IPS-18a (cell line): ENCODE data around the gene TIAM1.

ENCODE experiments used
- H3K27ac ChIP-seq: one replicate; pipeline ENCODE4 v1.5.1; 2013; ENCODE audit warnings: low read length
- H3K27me3 ChIP-seq: one replicate; pipeline ENCODE4 v1.6.1; 2013; ENCODE audit warnings: mild to moderate bottlenecking, low read length; ENCODE audit not compliant: control insufficient read depth, insufficient read depth
- H3K36me3 ChIP-seq: one replicate; pipeline ENCODE4 v1.6.1; 2013; ENCODE audit warnings: low read depth, low read length; ENCODE audit not compliant: control insufficient read depth
- H3K4me1 ChIP-seq: one replicate; pipeline ENCODE4 v1.6.1; 2013; ENCODE audit warnings: low read depth, low read length; ENCODE audit not compliant: control insufficient read depth
- H3K4me3 ChIP-seq: one replicate; pipeline ENCODE4 v1.5.1; 2013; ENCODE audit warnings: low read length
- H3K9ac ChIP-seq: one replicate; pipeline ENCODE4 v1.6.1; 2013; ENCODE audit warnings: mild to moderate bottlenecking, low read length, moderate library complexity
- H3K9me3 ChIP-seq: one replicate; pipeline ENCODE4 v1.6.1; 2013; ENCODE audit warnings: low read depth, low read length; ENCODE audit not compliant: control insufficient read depth

The TIAM1 gene

DNA sequence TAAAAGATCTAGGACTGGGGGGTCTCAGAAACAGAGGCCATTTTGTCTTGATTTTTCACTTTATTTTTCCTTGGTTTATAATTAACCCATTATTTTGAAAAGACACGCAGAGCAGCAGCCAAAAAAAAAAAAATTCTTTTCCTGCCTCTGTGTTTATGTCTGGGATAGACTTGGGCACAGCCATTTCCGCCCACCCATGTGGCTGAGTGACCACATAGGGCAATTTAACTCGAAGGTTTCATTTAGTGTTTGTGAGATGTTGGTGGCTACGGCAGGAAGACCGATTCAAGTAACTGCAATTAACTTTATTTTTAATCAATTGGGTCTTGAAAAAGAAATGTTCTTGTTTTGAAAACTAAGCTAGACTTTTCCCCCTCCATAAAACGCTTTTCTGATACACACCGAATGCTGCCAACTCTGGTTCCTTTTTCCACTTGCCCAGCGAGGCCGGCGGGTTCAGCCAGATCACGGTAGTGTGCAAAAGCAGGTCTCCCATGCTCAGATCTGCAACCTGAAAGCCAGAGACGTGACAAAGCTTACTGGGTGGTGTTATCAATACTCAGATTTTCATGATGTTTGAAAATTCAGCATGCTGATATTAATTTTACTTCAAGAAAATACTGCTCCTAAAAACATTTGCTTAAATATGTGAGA lies 208.4 kb downstream of the TIAM1 start:
- H3K27me3 ChIP-seq: no peaks in the 10 kb centered on the region
- H3K9ac ChIP-seq: no peak overlapping the region
- H3K4me1 ChIP-seq: no peaks in the 10 kb centered on the region
- no peak overlapping the region for H3K27ac ChIP-seq
- H3K36me3 ChIP-seq: peaks cover 9% of the 10 kb centered on the region
- H3K9me3 ChIP-seq: no peaks in the 10 kb centered on the region
- no peak overlapping the region for H3K4me3 ChIP-seq

DNA sequence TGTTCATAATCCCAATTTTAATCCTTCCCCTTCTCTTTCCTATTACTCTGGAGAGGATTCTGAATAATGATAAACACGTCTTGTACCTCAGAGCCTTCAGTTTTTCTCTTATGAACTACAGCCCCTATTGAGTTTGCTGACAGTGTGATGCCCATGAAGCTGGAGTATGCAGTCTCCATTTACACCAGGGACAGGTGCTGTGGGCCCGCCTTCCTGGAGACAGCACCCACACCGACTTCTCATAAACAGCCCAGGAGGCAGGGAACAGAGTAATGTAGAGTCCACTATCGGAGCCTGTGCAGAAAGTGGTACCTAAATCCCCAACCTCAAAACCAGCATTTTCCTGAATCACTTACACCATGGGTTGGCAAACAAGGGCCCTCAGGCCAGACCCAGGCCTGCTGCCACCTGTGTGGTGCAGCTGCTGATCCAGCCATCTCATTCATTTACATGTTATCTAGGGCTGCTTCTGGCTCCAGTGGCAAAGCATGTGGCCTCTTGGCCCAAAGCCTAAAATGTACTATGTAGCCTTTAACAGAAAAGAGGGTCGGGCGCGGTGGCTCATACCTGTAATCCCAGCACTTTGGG lies 210.7 kb downstream of the TIAM1 start:
- H3K36me3 ChIP-seq: peaks cover 3% of the 10 kb centered on the region
- no peaks in the 10 kb centered on the region for H3K27me3 ChIP-seq
- no peaks in the 10 kb centered on the region for H3K9me3 ChIP-seq
- peaks cover 5% of the 10 kb centered on the region for H3K4me1 ChIP-seq
- H3K27ac ChIP-seq: no peak overlapping the region
- no peak overlapping the region for H3K9ac ChIP-seq
- no peak overlapping the region for H3K4me3 ChIP-seq

DNA sequence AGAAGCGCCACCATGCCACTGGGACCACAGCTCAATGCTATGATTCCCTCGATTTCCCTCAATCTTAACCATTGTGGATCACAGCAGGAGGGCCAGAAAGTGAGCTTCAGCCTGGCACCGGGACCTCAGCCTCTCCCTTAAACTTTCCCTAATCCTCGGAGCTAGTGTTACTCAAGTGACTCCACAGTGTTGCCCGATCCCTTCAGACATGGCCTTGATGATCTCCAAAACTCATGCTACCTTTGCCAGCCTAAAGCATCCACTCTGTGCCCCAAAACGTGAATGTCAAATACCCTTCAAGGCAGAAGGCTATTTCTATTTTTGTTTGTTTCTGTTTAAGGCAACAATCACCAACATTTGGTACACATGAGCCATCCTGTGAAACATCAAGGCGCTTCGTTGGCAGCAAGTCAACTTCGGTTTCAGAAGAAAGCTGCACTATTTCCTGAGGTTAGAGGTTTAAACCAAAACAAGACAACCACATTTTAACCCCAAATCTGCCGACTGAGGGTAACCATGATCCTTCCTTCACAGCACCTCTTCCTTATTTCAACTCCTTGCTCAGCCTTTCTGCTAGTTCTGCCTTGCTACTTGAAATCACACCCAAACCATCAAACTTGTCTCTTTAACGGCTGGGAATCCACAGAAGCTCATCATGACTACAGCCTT lies 211.4 kb downstream of the TIAM1 start:
- Histone ChIP-seq H3K4me3 (no peak overlapping the region), H3K9ac (no peak overlapping the region), H3K27ac (no peak overlapping the region)

DNA sequence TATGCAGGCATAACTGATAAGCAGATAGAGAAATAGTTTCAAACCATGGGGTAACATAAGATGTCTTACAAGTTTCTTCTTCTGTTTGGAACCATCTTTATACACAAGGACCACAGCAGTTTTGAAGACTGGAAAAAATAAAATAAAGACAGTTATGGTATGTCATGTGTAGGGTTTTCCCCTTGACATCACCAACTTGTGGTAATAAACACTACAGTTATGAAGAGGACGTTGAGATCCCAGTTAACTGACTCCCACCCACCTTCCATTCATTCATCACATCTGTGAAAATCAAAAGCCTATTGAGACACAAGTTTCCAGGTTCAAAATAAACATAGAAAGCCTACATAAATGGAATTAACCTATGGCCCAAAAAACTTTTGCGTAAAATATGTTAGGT lies 213.2 kb downstream of the TIAM1 start:
- no peaks in the 10 kb centered on the region for H3K27me3 ChIP-seq
- H3K9ac ChIP-seq: no peak overlapping the region
- peaks cover 12% of the 10 kb centered on the region for H3K4me1 ChIP-seq
- H3K9me3 ChIP-seq: no peaks in the 10 kb centered on the region
- H3K36me3 ChIP-seq: peaks cover 6% of the 10 kb centered on the region
- H3K4me3 ChIP-seq: no peak overlapping the region
- no peak overlapping the region for H3K27ac ChIP-seq

More for the DNA sequence above, 211.4 kb downstream of the TIAM1 start:
- peaks cover 11% of the 10 kb centered on the region for H3K4me1 ChIP-seq
- H3K9me3 ChIP-seq: no peaks in the 10 kb centered on the region
- H3K27me3 ChIP-seq: no peaks in the 10 kb centered on the region
- H3K36me3 ChIP-seq: peaks cover 3% of the 10 kb centered on the region

DNA sequence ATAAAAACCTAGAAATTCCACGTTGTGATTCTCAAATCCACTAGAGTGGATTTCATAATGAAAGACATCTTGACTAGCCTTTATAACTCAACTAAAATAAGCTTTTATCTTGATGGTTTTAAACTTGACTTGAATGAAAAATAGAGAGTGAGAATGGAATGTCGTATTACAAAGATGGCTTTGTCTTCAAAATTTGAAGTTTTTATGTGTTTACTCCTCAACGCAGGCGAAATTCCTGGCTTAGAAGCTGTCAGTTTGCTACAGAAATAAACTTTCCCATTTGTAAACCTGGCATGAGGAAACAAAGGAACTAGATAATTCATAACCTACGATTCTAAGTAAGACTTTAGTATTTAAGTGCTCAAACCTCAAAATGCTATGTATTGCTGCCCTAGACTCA lies 215.8 kb downstream of the TIAM1 start:
- Histone ChIP-seq H3K36me3 (peaks cover 6% of the 10 kb centered on the region), H3K9ac (no peak overlapping the region), H3K4me1 (peaks cover 12% of the 10 kb centered on the region), H3K9me3 (no peaks in the 10 kb centered on the region), H3K27me3 (no peaks in the 10 kb centered on the region), H3K4me3 (no peak overlapping the region), H3K27ac (no peak overlapping the region)

DNA sequence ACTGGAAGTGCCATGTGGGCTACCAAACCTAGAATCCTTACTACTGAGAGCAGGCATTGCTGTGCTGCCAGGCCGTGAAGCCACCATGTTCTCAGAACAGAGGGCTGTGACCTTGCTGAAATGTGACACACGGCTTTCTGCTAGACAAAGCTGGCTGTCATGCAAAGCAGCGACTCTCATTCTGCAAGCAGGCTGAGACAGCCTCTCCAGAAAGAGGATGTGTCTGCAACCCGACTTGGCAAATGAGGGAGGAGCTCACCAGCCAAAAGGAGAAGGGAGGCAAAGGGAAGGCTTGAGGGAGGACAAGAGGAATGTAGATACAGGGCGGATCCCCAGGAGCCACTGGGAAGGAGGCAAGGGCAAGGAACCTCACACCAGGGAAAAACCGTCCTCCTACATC lies 220.1 kb downstream of the TIAM1 start:
- peaks cover 6% of the 10 kb centered on the region for H3K36me3 ChIP-seq
- H3K4me1 ChIP-seq: peaks cover 18% of the 10 kb centered on the region
- H3K27ac ChIP-seq: no peak overlapping the region
- H3K9me3 ChIP-seq: no peaks in the 10 kb centered on the region
- no peaks in the 10 kb centered on the region for H3K27me3 ChIP-seq
- no peak overlapping the region for H3K9ac ChIP-seq
- no peak overlapping the region for H3K4me3 ChIP-seq

DNA sequence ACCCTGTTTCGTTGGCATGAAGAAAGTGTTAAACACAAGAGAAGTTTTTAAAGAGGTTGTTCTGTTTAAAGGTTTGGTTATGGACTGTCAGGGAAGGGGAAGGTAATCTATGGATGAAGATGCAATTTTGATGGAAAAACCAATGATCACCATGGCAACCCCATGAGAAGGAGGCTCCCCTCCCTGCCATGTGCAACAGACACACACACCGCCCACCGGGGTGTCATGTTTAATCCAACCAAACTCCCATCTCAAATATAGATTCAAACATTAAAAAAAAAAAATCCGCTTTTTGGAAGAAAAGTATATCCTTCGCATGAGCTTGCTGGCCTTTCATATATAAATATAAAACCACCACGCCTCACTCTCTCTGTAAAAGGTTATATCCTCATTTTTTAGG lies 224.9 kb downstream of the TIAM1 start:
- peaks cover 6% of the 10 kb centered on the region for H3K4me1 ChIP-seq
- no peak overlapping the region for H3K27ac ChIP-seq
- H3K4me3 ChIP-seq: no peak overlapping the region
- H3K27me3 ChIP-seq: no peaks in the 10 kb centered on the region
- H3K9me3 ChIP-seq: no peaks in the 10 kb centered on the region
- no peak overlapping the region for H3K9ac ChIP-seq
- H3K36me3 ChIP-seq: no peaks in the 10 kb centered on the region

DNA sequence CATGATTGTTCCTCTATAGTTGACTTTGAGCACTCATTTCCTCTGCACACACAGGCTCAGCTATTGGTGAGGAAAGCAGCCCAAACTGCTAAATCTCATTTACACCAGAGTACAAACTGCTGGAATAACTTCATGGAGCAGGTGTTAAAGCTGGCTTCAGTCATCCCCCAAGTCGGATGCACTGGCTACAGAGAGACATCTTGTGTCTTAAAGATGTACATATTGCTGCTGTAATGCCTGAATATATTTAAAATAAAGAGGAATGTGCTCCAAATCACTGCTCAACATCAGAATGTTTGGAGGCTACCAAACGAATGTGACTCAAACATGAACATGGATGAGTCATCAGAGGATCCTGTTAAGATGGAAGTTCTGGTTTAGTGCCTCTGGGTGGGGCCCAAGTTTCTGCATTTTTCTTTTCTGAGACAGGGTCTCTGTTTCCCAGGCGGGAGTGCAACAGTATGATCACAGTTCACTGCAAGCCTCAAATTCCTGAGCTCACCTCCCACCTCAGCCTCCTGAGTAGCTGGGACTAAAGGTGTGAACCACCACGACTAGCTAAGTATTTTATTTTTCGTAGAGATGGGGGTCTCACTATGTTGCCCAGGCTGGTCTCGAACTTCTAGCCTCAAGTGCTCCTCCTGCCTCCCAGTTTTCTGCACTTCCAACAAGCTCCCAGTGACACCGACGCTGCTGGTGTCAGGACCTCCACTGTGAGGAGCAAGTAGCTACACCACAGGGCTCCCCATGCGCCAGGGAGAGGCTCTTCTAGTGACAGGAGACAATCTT lies 226.7 kb downstream of the TIAM1 start:
- no peaks in the 10 kb centered on the region for H3K36me3 ChIP-seq
- no peak overlapping the region for H3K4me3 ChIP-seq
- no peak overlapping the region for H3K9ac ChIP-seq
- H3K9me3 ChIP-seq: no peaks in the 10 kb centered on the region
- no peaks in the 10 kb centered on the region for H3K27me3 ChIP-seq
- no peak overlapping the region for H3K27ac ChIP-seq
- H3K4me1 ChIP-seq: no peaks in the 10 kb centered on the region

DNA sequence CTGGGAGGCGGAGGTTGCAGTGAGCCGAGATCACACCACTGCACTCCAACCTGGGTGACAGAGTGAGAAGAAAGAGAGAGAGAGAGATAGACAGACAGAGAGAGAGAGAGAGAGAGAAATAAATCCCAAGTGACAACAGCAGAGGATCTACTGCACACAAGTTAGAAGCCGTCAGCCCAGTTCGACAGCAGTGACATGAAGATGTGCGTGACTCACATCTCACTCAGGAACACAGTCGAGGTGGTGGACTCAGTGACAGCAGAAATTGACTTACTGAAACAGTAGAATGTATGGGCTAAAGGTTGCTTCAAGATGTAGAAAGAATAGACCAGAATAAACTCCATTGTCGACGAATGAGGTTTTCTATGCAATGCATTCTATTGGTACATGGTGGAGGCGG lies 228.8 kb downstream of the TIAM1 start:
- H3K9me3 ChIP-seq: no peaks in the 10 kb centered on the region
- no peaks in the 10 kb centered on the region for H3K4me1 ChIP-seq
- H3K9ac ChIP-seq: no peak overlapping the region
- no peaks in the 10 kb centered on the region for H3K36me3 ChIP-seq
- no peaks in the 10 kb centered on the region for H3K27me3 ChIP-seq
- no peak overlapping the region for H3K4me3 ChIP-seq
- H3K27ac ChIP-seq: no peak overlapping the region

DNA sequence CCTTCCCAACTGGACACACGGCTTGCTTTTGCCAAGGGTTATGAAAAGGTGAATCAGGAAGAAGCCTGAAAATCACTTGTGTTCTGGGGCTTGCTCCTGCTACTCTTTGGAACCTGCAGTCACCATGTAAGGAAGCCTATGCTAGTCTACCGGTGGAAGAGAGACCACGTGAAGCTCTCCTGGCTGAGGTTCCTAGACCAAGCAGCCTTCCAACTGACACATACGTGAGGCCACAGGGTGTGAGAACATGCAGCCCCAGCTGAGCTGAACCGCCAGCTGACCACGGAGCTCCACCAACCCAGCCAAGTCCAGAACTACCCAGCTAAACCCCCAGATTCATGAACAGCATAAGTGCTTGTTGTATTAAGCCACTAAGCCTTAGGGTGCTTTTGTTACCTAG lies 233.0 kb downstream of the TIAM1 start:
- no peak overlapping the region for H3K9ac ChIP-seq
- no peaks in the 10 kb centered on the region for H3K27me3 ChIP-seq
- peaks cover 10% of the 10 kb centered on the region for H3K9me3 ChIP-seq
- H3K4me1 ChIP-seq: no peaks in the 10 kb centered on the region
- H3K27ac ChIP-seq: no peak overlapping the region
- H3K36me3 ChIP-seq: no peaks in the 10 kb centered on the region
- H3K4me3 ChIP-seq: no peak overlapping the region

DNA sequence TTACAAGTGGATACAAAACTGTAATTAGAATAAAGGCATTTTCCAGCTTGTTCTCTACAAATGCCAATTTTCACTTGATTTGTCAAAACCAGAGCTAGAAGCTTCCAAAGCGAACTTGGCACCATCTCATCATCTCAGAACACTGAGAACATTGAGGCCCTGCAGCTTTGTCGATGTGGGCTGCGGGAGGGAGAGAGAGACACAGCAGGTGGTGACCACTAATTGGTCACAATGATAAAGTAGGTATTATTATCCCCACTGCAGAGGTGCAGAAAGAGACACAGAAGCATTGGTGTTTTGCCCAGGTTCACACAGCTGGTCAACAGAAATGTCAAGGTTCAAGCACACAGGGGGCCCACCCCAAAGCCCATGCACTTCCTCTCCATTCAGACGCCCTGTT lies 233.6 kb downstream of the TIAM1 start:
- H3K27me3 ChIP-seq: no peaks in the 10 kb centered on the region
- no peak overlapping the region for H3K27ac ChIP-seq
- no peak overlapping the region for H3K9ac ChIP-seq
- H3K36me3 ChIP-seq: no peaks in the 10 kb centered on the region
- H3K9me3 ChIP-seq: peaks cover 10% of the 10 kb centered on the region
- H3K4me3 ChIP-seq: no peak overlapping the region
- H3K4me1 ChIP-seq: no peaks in the 10 kb centered on the region
